Activated CD8-positive, alpha-beta memory T cell treated with anti-CD3 and anti-CD28 coated beads, Interleukin-2, amount 10 ng/mL, durations not matched to agents 7 days and 5 days (primary cell): Measurements from ENCODE around the gene CFAP70. TPM values are rescaled to one million over a fixed set of nuclear protein-coding genes. Genes with fewer than 3 reads are reported as not detected.

Experiments
- ATAC-seq: fragments of 150-1000 bp; cut with Tn5 transposase; one replicate; pipeline ENCODE4 v1.10.0; 2021; ENCODE audit warnings: moderate library complexity
- CTCF ChIA-PET: fragments of 350-600 bp; sonication (Branson Sonifier 250); formaldehyde crosslinking; loops from one replicate; lab custom pipeline; 2021; ENCODE audit warnings: antibody characterized with exemption; lab: Charles Lee
- DNase-seq: peaks from one replicate; pipeline ENCODE4 v3.0.0-alpha.2; 2020
- H3K27ac Mint-ChIP-seq: one replicate; pipeline ENCODE4 v1.8.0; 2021; ENCODE audit warnings: mild to moderate bottlenecking, mixed read lengths
- H3K27me3 Mint-ChIP-seq: one replicate; pipeline ENCODE4 v1.8.0; 2021; ENCODE audit warnings: mixed read lengths
- H3K36me3 Mint-ChIP-seq: one replicate; pipeline ENCODE4 v1.8.0; 2021; ENCODE audit warnings: mild to moderate bottlenecking, mixed read lengths
- H3K4me1 Mint-ChIP-seq: one replicate; pipeline ENCODE4 v1.8.0; 2021; ENCODE audit warnings: mixed read lengths
- H3K4me3 Mint-ChIP-seq: one replicate; pipeline ENCODE4 v1.8.0; 2021; ENCODE audit warnings: mild to moderate bottlenecking, moderate library complexity, mixed read lengths
- H3K9me3 Mint-ChIP-seq: one replicate; pipeline ENCODE4 v1.8.0; 2022; ENCODE audit warnings: low read depth, mixed read lengths
- total RNA-seq, 2 experiments: library from RNA; stranded (reverse); gene quantifications; one replicate each; pipeline ENCODE4 v1.2.3, GENCODE V29; 2021

Gene CFAP70
- total RNA-seq, 2 experiments from 2014 or later = 0.38 to 0.80 TPM

GRCh38 chr10:73239908-73240307 is 118.8 kb downstream of the CFAP70 start:
- Mint-ChIP-seq H3K4me3 (no peak overlapping the region), H3K36me3 (peaks cover 50% of the 10 kb centered on the region), H3K27me3 (no peaks in the 10 kb centered on the region), H3K27ac (no peak overlapping the region), H3K4me1 (peaks cover 33% of the 10 kb centered on the region), H3K9me3 (no peaks in the 10 kb centered on the region)
- DNase-seq (no peak), ATAC-seq (no peak)
- CTCF ChIA-PET = no interaction called here

GRCh38 chr10:73238990-73239566 is 119.6 kb downstream of the CFAP70 start:
- DNase-seq = no peak
- Mint-ChIP-seq H3K27me3 (no peaks in the 10 kb centered on the region), H3K27ac (no peak overlapping the region), H3K9me3 (no peaks in the 10 kb centered on the region), H3K36me3 (peaks cover 45% of the 10 kb centered on the region), H3K4me1 (peaks cover 25% of the 10 kb centered on the region), H3K4me3 (no peak overlapping the region)
- ATAC-seq = no peak
- CTCF ChIA-PET = interaction anchor here (0.9 to 1.3 kb wide), 2 partner anchors 8 to 173 kb away, joined by 3 to 4 read pairs; partner anchors contain the start of gene DNAJC9

- DNase-seq = no peak
- CTCF ChIA-PET = no interaction called here
- Mint-ChIP-seq H3K27ac (no peak overlapping the region), H3K4me1 (no peaks in the 10 kb centered on the region), H3K9me3 (no peaks in the 10 kb centered on the region), H3K27me3 (no peaks in the 10 kb centered on the region), H3K36me3 (peaks cover 28% of the 10 kb centered on the region), H3K4me3 (no peak overlapping the region)
- ATAC-seq = no peak
Measured at GRCh38 chr10:73234695-73235094, 124.0 kb downstream of the CFAP70 start.

- H3K9me3 Mint-ChIP-seq = no peaks in the 10 kb centered on the region
- H3K27me3 Mint-ChIP-seq = no peaks in the 10 kb centered on the region
- H3K27ac Mint-ChIP-seq = no peak overlapping the region
- peaks cover 28% of the 10 kb centered on the region for H3K36me3 Mint-ChIP-seq
- CTCF ChIA-PET = interaction anchor here (0.7 kb wide), 1 partner anchor 10 kb away, joined by 3 read pairs; no protein-coding TSS in a partner anchor
- no peak for ATAC-seq
- no peak for DNase-seq
- no peaks in the 10 kb centered on the region for H3K4me1 Mint-ChIP-seq
- H3K4me3 Mint-ChIP-seq = no peak overlapping the region
Measured at GRCh38 chr10:73233883-73234282, 124.8 kb downstream of the CFAP70 start.

- CTCF ChIA-PET = interaction anchor here (1.1 kb wide), 1 partner anchor 74 kb away, joined by 3 read pairs; no protein-coding TSS in a partner anchor
- peaks cover 27% of the 10 kb centered on the region for H3K36me3 Mint-ChIP-seq
- ATAC-seq = no peak
- no peaks in the 10 kb centered on the region for H3K27me3 Mint-ChIP-seq
- H3K4me3 Mint-ChIP-seq = no peak overlapping the region
- DNase-seq = no peak
- H3K27ac Mint-ChIP-seq = no peak overlapping the region
- no peaks in the 10 kb centered on the region for H3K4me1 Mint-ChIP-seq
- H3K9me3 Mint-ChIP-seq = no peaks in the 10 kb centered on the region
Measured at GRCh38 chr10:73232887-73233286, 125.8 kb downstream of the CFAP70 start.

- CTCF ChIA-PET = no interaction called here
- no peak for DNase-seq
- Mint-ChIP-seq H3K4me1 (no peaks in the 10 kb centered on the region), H3K9me3 (no peaks in the 10 kb centered on the region), H3K27me3 (no peaks in the 10 kb centered on the region), H3K27ac (no peak overlapping the region), H3K4me3 (no peak overlapping the region), H3K36me3 (peaks cover 19% of the 10 kb centered on the region)
- ATAC-seq = no peak
Measured at GRCh38 chr10:73229567-73229966, 129.1 kb downstream of the CFAP70 start.

GRCh38 chr10:73228247-73228646 is 130.4 kb downstream of the CFAP70 start:
- H3K4me3 Mint-ChIP-seq = no peak overlapping the region
- H3K9me3 Mint-ChIP-seq = no peaks in the 10 kb centered on the region
- H3K27me3 Mint-ChIP-seq = no peaks in the 10 kb centered on the region
- DNase-seq (no peak), ATAC-seq (no peak)
- H3K27ac Mint-ChIP-seq = no peak overlapping the region
- H3K36me3 Mint-ChIP-seq = peaks cover 16% of the 10 kb centered on the region
- CTCF ChIA-PET = no interaction called here
- no peaks in the 10 kb centered on the region for H3K4me1 Mint-ChIP-seq

- no peak for ATAC-seq
- H3K4me1 Mint-ChIP-seq = no peaks in the 10 kb centered on the region
- no peak for DNase-seq
- H3K36me3 Mint-ChIP-seq = peaks cover 12% of the 10 kb centered on the region
- H3K27ac Mint-ChIP-seq = no peak overlapping the region
- H3K9me3 Mint-ChIP-seq = no peaks in the 10 kb centered on the region
- CTCF ChIA-PET = no interaction called here
- H3K27me3 Mint-ChIP-seq = no peaks in the 10 kb centered on the region
- H3K4me3 Mint-ChIP-seq = no peak overlapping the region
Measured at GRCh38 chr10:73226663-73227062, 132.0 kb downstream of the CFAP70 start.

GRCh38 chr10:73225518-73225917 is 133.1 kb downstream of the CFAP70 start:
- Mint-ChIP-seq H3K27me3 (no peaks in the 10 kb centered on the region), H3K9me3 (no peaks in the 10 kb centered on the region), H3K4me1 (no peaks in the 10 kb centered on the region), H3K36me3 (peaks cover 8% of the 10 kb centered on the region), H3K4me3 (no peak overlapping the region), H3K27ac (no peak overlapping the region)
- DNase-seq (no peak), ATAC-seq (no peak)
- CTCF ChIA-PET = no interaction called here

GRCh38 chr10:73220989-73221388 is 137.7 kb downstream of the CFAP70 start:
- CTCF ChIA-PET = no interaction called here
- no peaks in the 10 kb centered on the region for H3K4me1 Mint-ChIP-seq
- H3K4me3 Mint-ChIP-seq = no peak overlapping the region
- ATAC-seq = no peak
- H3K27ac Mint-ChIP-seq = no peak overlapping the region
- peaks cover 24% of the 10 kb centered on the region for H3K36me3 Mint-ChIP-seq
- no peaks in the 10 kb centered on the region for H3K27me3 Mint-ChIP-seq
- H3K9me3 Mint-ChIP-seq = no peaks in the 10 kb centered on the region
- DNase-seq = no peak

- Mint-ChIP-seq H3K4me3 (no peak overlapping the region), H3K36me3 (peaks cover 34% of the 10 kb centered on the region)
- CTCF ChIA-PET = no interaction called here
Measured at GRCh38 chr10:73219384-73219783, 139.3 kb downstream of the CFAP70 start.

GRCh38 chr10:73218431-73219191 is 140.1 kb downstream of the CFAP70 start:
- H3K9me3 Mint-ChIP-seq = no peaks in the 10 kb centered on the region
- ATAC-seq (no peak), DNase-seq (no peak)
- CTCF ChIA-PET = no interaction called here
- no peaks in the 10 kb centered on the region for H3K27me3 Mint-ChIP-seq
- no peaks in the 10 kb centered on the region for H3K4me1 Mint-ChIP-seq
- no peak overlapping the region for H3K27ac Mint-ChIP-seq
- no peak overlapping the region for H3K4me3 Mint-ChIP-seq
- H3K36me3 Mint-ChIP-seq = peaks cover 37% of the 10 kb centered on the region

More at GRCh38 chr10:73219384-73219783, 139.3 kb downstream of the CFAP70 start:
- no peak overlapping the region for H3K27ac Mint-ChIP-seq
- no peak for ATAC-seq
- no peaks in the 10 kb centered on the region for H3K27me3 Mint-ChIP-seq
- H3K4me1 Mint-ChIP-seq = no peaks in the 10 kb centered on the region
- DNase-seq = no peak
- no peaks in the 10 kb centered on the region for H3K9me3 Mint-ChIP-seq

- CTCF ChIA-PET = interaction anchor here (1.5 kb wide), 1 partner anchor 18 kb away, joined by 3 read pairs; no protein-coding TSS in a partner anchor
- peaks cover 38% of the 10 kb centered on the region for H3K36me3 Mint-ChIP-seq
- no peaks in the 10 kb centered on the region for H3K4me1 Mint-ChIP-seq
- DNase-seq (no peak), ATAC-seq (no peak)
- no peaks in the 10 kb centered on the region for H3K27me3 Mint-ChIP-seq
- H3K4me3 Mint-ChIP-seq = no peak overlapping the region
- H3K27ac Mint-ChIP-seq = no peak overlapping the region
- H3K9me3 Mint-ChIP-seq = no peaks in the 10 kb centered on the region
Measured at GRCh38 chr10:73217628-73218027, 141.0 kb downstream of the CFAP70 start.

- Mint-ChIP-seq H3K9me3 (no peaks in the 10 kb centered on the region), H3K4me1 (no peaks in the 10 kb centered on the region), H3K27me3 (no peaks in the 10 kb centered on the region), H3K27ac (no peak overlapping the region), H3K36me3 (peaks cover 40% of the 10 kb centered on the region), H3K4me3 (no peak overlapping the region)
- DNase-seq (no peak), ATAC-seq (no peak)
- CTCF ChIA-PET = interaction anchor here (0.6 kb wide), 1 partner anchor 230 kb away, joined by 3 read pairs; no protein-coding TSS in a partner anchor
Measured at GRCh38 chr10:73215749-73216148, 142.9 kb downstream of the CFAP70 start.
